Trophoblast cell (in vitro differentiated cells and primary cell): ENCODE measurements around the gene LVRN.
A peak's percentile ranks its signal among the peaks of the same experiment; 100 is the strongest.

Source experiments
- DNase-seq, 2 donors: peaks; one replicate each; pipeline ENCODE4 v3.0.0-alpha.2; 2016
- H2AFZ ChIP-seq: 2 replicates; pipeline ENCODE4 v1.6.1; 2013; ENCODE audit warnings: low read length, moderate library complexity, mild to moderate bottlenecking; ENCODE audit not compliant: insufficient read depth, poor library complexity
- H2AK5ac ChIP-seq: 2 replicates; pipeline ENCODE4 v1.6.1; 2013; ENCODE audit warnings: mild to moderate bottlenecking, low read length
- H2BK120ac ChIP-seq: 2 replicates; pipeline ENCODE4 v1.6.1; 2013; ENCODE audit warnings: low read length, mild to moderate bottlenecking, moderate library complexity; ENCODE audit not compliant: insufficient read depth, poor library complexity
- H2BK12ac ChIP-seq: 2 replicates; pipeline ENCODE4 v1.6.1; 2013; ENCODE audit warnings: mild to moderate bottlenecking, low read length, moderate library complexity
- H2BK5ac ChIP-seq: 2 replicates; pipeline ENCODE4 v1.6.1; 2013; ENCODE audit warnings: low read length, low read depth, moderate library complexity, mild to moderate bottlenecking; ENCODE audit not compliant: poor library complexity
- H3K14ac ChIP-seq: 2 replicates; pipeline ENCODE4 v1.6.1; 2013; ENCODE audit warnings: mild to moderate bottlenecking, low read length
- H3K18ac ChIP-seq: 2 replicates; pipeline ENCODE4 v1.6.1; 2013; ENCODE audit warnings: mild to moderate bottlenecking, low read length
- H3K23ac ChIP-seq: 2 replicates; pipeline ENCODE4 v1.6.1; 2013; ENCODE audit warnings: low read length
- H3K27ac ChIP-seq: 2 replicates; pipeline ENCODE4 v1.5.1; 2013; ENCODE audit warnings: low read depth, mild to moderate bottlenecking, inconsistent platforms, low read length, moderate library complexity
- H3K27me3 ChIP-seq: 2 replicates; pipeline ENCODE4 v1.6.1; 2013; ENCODE audit warnings: inconsistent platforms, mild to moderate bottlenecking, low read length, moderate library complexity; ENCODE audit not compliant: insufficient read depth
- H3K36me3 ChIP-seq, 2 experiments: 1 replicate in 1 of 2; 2 replicates in 1 of 2; pipeline ENCODE4 v1.6.1; 2013; ENCODE audit warnings: low read length in 2 of 2, mild to moderate bottlenecking in 2 of 2, moderate library complexity in 1 of 2; ENCODE audit not compliant: insufficient read depth in 2 of 2, control insufficient read depth in 1 of 2
- H3K4ac ChIP-seq: 2 replicates; pipeline ENCODE4 v1.6.1; 2013; ENCODE audit warnings: low read depth, mild to moderate bottlenecking, low read length, moderate library complexity
- H3K4me1 ChIP-seq, 2 experiments: 1 replicate in 1 of 2; 2 replicates in 1 of 2; pipeline ENCODE4 v1.6.1; 2013; ENCODE audit warnings: low read length in 2 of 2, mild to moderate bottlenecking in 2 of 2, moderate library complexity in 1 of 2; ENCODE audit not compliant: insufficient read depth in 2 of 2, control insufficient read depth in 1 of 2
- H3K4me2 ChIP-seq: 2 replicates; pipeline ENCODE4 v1.6.1; 2013; ENCODE audit warnings: inconsistent platforms, mild to moderate bottlenecking, low read length, moderate library complexity
- H3K4me3 ChIP-seq: 2 replicates; pipeline ENCODE4 v1.5.1; 2013; ENCODE audit warnings: mild to moderate bottlenecking, low read depth, low read length, inconsistent platforms
- H3K79me1 ChIP-seq: one replicate; pipeline ENCODE4 v1.6.1; 2013; ENCODE audit warnings: low read length
- H3K79me2 ChIP-seq: 2 replicates; pipeline ENCODE4 v1.6.1; 2013; ENCODE audit warnings: low read length, mild to moderate bottlenecking; ENCODE audit not compliant: control insufficient read depth, insufficient read depth, poor library complexity
- H3K9ac ChIP-seq: 2 replicates; pipeline ENCODE4 v1.6.1; 2013; ENCODE audit warnings: mild to moderate bottlenecking, low read length
- H3K9me3 ChIP-seq: 2 replicates; pipeline ENCODE4 v1.6.1; 2013; ENCODE audit warnings: low read depth, mild to moderate bottlenecking, control low read depth, inconsistent platforms, low read length; ENCODE audit not compliant: insufficient read depth
- H4K12ac ChIP-seq: 2 replicates; pipeline ENCODE4 v1.6.1; 2013; ENCODE audit warnings: low read depth, mild to moderate bottlenecking, low read length, moderate library complexity
- H4K8ac ChIP-seq: 2 replicates; pipeline ENCODE4 v1.6.1; 2013; ENCODE audit warnings: low read depth, mild to moderate bottlenecking, low read length, moderate library complexity
- H4K91ac ChIP-seq: one replicate; pipeline ENCODE4 v1.6.1; 2013; ENCODE audit warnings: low read depth, mild to moderate bottlenecking, low read length, moderate library complexity
- WGBS: extraction: QIAGEN DNeasy Blood & Tissue Kit; methylation state at CpG from one replicate; pipeline ENCODE4 v1.1.7; 2013; ENCODE audit warnings: missing lambda C conversion rate; ENCODE audit not compliant: insufficient read length, insufficient coverage; ENCODE audit errors: extremely low coverage; 5-methylcytosine and 5-hydroxymethylcytosine counted together

The LVRN gene

GRCh38 chr5:115934388-115934974 lies 27.8 kb upstream of the LVRN start:
- Histone ChIP-seq H3K4ac (no peak overlapping the region), H3K27me3 (no peaks in the 10 kb centered on the region), H4K91ac (no peak overlapping the region), H3K23ac (no peak overlapping the region), H3K79me2 (no peaks in the 10 kb centered on the region), H3K14ac (no peak overlapping the region), H2AFZ (no peak overlapping the region), H4K8ac (no peak overlapping the region), H2BK12ac (no peak overlapping the region), H2BK5ac (no peak overlapping the region), H3K4me1 (no peaks in the 10 kb centered on the region), H3K9ac (no peak overlapping the region), H3K18ac (no peak overlapping the region), H2AK5ac (no peak overlapping the region), H4K12ac (no peak overlapping the region), H3K4me3 (no peak overlapping the region), H3K4me2 (no peak overlapping the region), H3K79me1 (peaks cover 1% of the 10 kb centered on the region), H2BK120ac (no peak overlapping the region), H3K27ac (no peak overlapping the region), H3K36me3 (no peaks in the 10 kb centered on the region), H3K9me3 (no peaks in the 10 kb centered on the region)
- peak in 1 of 2 donors; percentile 8 for DNase-seq
- WGBS = no CpG with 5 or more reads among the region's 10 CpGs

GRCh38 chr5:115936031-115936430 lies 26.2 kb upstream of the LVRN start:
- H3K9ac ChIP-seq = no peak overlapping the region
- H3K27ac ChIP-seq = no peak overlapping the region
- H3K4ac ChIP-seq = no peak overlapping the region
- H3K79me1 ChIP-seq = no peaks in the 10 kb centered on the region
- H3K36me3 ChIP-seq = no peaks in the 10 kb centered on the region
- H4K12ac ChIP-seq = no peak overlapping the region
- H2AFZ ChIP-seq = no peak overlapping the region
- H2BK5ac ChIP-seq = no peak overlapping the region
- no peak overlapping the region for H3K23ac ChIP-seq
- no peak overlapping the region for H3K4me2 ChIP-seq
- H3K4me3 ChIP-seq = no peak overlapping the region
- WGBS = no CpG with 5 or more reads among the region's 1 CpG
- H2BK120ac ChIP-seq = no peak overlapping the region
- no peak overlapping the region for H4K8ac ChIP-seq
- H3K18ac ChIP-seq = no peak overlapping the region
- no peak overlapping the region for H2BK12ac ChIP-seq
- peak; percentile 71 to 76 for DNase-seq
- H2AK5ac ChIP-seq = no peak overlapping the region
- H3K4me1 ChIP-seq = no peaks in the 10 kb centered on the region
- no peak overlapping the region for H3K14ac ChIP-seq
- no peaks in the 10 kb centered on the region for H3K27me3 ChIP-seq
- H4K91ac ChIP-seq = no peak overlapping the region
- no peaks in the 10 kb centered on the region for H3K9me3 ChIP-seq
- H3K79me2 ChIP-seq = no peaks in the 10 kb centered on the region

- no peak overlapping the region for H3K4me2 ChIP-seq
- H3K23ac ChIP-seq = no peak overlapping the region
- no peak overlapping the region for H3K4ac ChIP-seq
- no peak overlapping the region for H4K91ac ChIP-seq
- no peak overlapping the region for H3K18ac ChIP-seq
- H3K9ac ChIP-seq = no peak overlapping the region
- peak; percentile 84 to 94 for DNase-seq
- no peak overlapping the region for H3K14ac ChIP-seq
- no peak overlapping the region for H2BK5ac ChIP-seq
- H2BK120ac ChIP-seq = no peak overlapping the region
- no peaks in the 10 kb centered on the region for H3K27me3 ChIP-seq
- H3K36me3 ChIP-seq = no peaks in the 10 kb centered on the region
- H3K27ac ChIP-seq = no peak overlapping the region
- H2AFZ ChIP-seq = no peak overlapping the region
- WGBS = no CpG with 5 or more reads among the region's 4 CpGs
- H4K8ac ChIP-seq = no peak overlapping the region
- H3K4me1 ChIP-seq = no peaks in the 10 kb centered on the region
- no peaks in the 10 kb centered on the region for H3K79me2 ChIP-seq
- no peaks in the 10 kb centered on the region for H3K79me1 ChIP-seq
- no peak overlapping the region for H2BK12ac ChIP-seq
- H3K9me3 ChIP-seq = no peaks in the 10 kb centered on the region
- no peak overlapping the region for H4K12ac ChIP-seq
- no peak overlapping the region for H3K4me3 ChIP-seq
- no peak overlapping the region for H2AK5ac ChIP-seq
Observed at GRCh38 chr5:115939059-115939458, 23.2 kb upstream of the LVRN start.

GRCh38 chr5:115940080-115940810 lies 22.0 kb upstream of the LVRN start:
- Histone ChIP-seq H2BK12ac (no peak overlapping the region), H3K9ac (no peak overlapping the region), H3K9me3 (no peaks in the 10 kb centered on the region), H3K79me2 (no peaks in the 10 kb centered on the region), H3K4ac (no peak overlapping the region), H3K18ac (no peak overlapping the region), H4K12ac (no peak overlapping the region), H3K36me3 (no peaks in the 10 kb centered on the region), H3K14ac (no peak overlapping the region), H2AK5ac (no peak overlapping the region), H3K79me1 (no peaks in the 10 kb centered on the region), H3K27ac (no peak overlapping the region), H3K4me3 (no peak overlapping the region), H3K23ac (no peak overlapping the region), H4K8ac (no peak overlapping the region), H2BK120ac (no peak overlapping the region), H4K91ac (no peak overlapping the region), H2AFZ (no peak overlapping the region), H3K27me3 (no peaks in the 10 kb centered on the region), H3K4me1 (no peaks in the 10 kb centered on the region), H2BK5ac (no peak overlapping the region), H3K4me2 (no peak overlapping the region)
- peak in 1 of 2 donors; percentile 46 for DNase-seq
- WGBS = no CpG with 5 or more reads among the region's 4 CpGs
